NCI-H345 (cell line): ENCODE measurements around the gene RAD51B.

Experiments used
- DNase-seq: peaks from one replicate; lab custom pipeline; 2025; lab: John Stamatoyannopoulos, UW

The RAD51B gene

DNA sequence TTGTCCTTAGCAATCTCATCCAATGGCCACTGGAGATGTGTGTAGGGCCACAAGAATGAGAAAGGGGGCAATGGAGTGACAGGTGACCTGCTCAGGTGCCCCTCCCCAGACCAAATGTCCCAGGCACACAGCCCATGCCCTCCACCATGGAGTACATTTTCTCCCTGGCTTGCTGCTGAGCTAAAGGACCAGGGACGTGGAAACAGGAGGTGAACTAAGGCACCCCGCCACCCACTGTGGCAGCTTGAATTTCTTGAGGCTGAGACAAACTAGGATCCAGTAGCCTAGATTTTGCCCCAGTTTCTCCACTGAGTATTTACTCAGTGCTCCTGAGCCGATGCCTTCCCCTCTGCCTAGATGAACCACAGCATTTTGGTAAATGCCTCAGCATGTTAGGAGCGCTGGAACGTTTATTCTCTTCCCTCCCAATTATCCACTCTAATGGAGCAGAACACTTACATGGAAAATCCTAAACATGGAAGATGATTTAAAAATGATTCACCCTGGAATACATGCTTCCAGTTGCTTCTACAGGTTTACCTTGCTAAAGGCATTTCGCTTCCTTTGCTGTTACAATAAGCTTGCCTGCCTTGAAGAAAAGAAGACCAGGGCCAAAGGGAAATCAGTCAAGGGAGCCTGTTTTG lies 775.3 kb downstream of the RAD51B start:
- no peak for DNase-seq

DNA sequence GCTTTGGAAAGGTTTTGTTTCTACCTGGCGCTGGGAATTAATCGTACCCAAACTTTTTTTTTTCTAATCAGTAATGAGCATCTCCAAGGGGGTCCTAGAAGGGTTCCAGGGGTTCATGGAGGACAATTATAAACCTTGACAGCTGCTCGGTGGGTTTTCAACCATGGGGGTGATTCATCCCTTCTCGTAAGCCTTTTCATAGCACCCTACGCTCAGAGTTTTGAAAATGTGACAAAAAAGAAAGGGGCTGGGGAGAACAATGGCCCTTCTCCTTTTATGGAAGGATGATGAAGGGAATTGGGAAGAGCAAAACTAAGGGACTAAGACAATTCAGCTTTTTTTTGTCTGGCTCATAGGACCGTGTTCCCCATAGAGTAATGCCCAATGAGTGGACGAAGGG lies 776.6 kb downstream of the RAD51B start:
- DNase-seq: no peak

DNA sequence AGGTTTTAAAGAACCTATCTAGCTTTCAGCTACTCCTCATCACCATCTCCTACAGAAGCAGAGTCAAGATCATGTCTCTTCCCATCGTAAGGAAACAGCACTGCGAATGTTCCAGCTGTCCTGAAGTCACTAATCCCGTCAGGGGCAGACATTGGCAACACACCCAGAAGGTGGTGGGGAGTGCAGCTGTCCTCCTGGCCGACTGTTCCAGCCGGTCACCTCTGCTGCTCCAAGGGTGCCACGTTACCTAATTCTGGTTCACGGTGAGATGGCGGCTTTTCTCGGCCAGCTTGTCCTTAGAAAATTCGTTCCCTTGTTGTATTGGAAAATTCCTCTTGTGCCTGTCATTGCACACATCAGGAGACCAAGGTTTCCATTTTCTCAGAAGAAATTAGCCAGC lies 777.1 kb downstream of the RAD51B start:
- no peak for DNase-seq

DNA sequence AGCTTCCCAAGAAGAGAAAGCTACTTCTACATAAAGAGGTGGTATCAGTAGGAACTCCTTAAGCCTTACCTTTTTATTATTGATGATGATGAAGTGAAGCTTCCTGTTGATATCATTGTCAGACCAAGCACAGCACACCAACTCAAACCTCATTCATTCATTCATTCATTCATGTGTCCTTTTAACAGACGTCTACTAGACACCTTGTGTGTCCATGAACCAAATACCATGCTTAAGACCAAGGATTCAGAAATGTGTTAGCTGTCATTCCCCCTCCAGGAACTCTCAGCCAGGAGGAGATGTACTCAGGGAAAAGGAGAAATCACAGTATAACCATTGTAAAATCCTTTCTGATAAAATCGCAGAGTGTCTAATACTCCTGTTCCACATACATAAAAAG lies 778.5 kb downstream of the RAD51B start:
- no peak for DNase-seq

DNA sequence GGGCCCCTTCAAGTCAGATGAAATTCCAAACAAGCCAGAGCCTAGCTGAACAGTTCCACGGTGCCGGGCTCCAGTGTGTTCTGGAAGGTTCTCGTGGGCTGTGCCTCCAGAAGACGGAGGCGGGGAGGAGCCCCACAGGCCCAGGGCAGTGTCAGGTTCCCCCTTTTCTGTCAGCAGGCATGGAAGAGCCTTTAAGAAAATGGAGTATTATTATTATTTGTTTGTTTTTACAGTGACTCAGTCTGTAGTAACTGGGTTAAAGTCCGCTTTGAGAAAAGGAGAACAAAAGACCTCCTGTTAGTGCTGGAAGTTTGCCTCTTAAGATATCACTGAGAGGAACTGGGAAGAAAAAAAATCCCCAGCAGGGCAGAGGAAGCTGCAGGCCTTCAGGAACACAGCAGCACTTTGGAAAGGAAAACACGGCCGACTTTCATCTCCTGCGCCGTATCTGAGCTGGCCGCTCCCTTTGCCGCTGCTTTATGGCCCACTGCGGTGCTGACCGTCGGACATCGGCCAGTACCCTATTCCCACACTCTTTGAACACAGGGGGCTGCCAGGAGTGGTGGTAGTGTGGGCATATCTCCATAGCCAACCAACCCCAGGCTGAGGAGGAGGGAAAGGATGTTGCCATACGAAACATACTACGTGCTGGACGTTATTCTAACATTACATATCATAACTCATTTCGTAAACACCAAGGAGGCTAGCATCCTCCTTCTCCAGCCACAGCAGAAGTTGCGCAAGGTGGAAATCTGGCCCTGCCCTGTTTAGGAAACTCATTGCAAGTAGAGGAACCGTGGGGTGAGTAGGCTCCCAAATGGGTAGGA lies 779.3 kb downstream of the RAD51B start:
- DNase-seq: no peak

DNA sequence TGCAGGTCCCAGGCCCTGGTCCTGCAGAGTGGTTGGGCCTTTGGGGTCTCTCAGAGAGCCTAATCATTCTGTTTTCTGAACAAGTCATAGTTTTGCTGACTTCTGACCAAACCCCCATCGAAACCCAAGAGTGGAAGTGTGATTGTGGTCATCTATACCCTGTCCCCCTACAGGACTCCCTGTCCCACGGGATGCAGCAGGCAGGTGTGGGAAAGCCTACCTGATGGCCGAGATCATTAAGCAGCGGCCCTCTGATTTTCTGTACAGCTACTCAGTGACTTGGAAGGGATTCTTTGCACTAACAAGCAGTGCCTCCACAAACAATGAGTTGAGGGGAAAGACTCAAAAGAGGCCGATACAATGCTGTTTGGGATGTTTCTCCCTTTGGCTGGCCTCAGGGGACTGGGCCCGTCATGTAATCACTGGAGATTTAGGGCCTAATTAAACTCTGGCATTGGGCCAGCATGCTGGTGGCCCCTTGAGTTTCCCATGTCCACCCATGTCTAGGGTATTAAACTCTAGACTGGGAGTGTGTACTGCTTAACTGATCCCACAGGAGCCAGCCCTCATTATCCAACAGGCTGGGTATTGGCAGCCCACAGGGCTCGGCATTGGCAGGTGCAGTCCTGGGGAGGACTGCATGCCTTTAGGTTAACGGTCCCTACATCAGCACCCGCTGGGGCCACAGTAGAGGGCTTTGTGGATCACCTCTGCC lies 780.5 kb downstream of the RAD51B start:
- DNase-seq: no peak

DNA sequence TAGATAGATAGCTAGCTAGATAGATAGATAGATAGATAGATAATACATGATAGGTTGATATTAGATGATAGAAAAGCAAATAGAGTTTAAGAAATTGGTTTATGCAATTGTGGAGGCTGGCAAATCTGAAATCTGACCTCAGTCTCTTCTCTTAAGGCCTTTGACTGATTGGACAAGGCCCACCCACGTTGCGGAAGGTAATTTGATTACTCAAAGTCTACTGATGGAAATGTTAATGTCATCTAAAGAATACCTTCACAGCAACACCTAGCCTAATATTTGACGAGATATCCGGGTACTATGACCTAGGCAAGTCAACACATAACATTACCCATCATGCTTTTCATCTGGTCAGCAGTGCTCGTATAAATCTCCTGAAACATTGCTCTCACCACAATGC lies 782.9 kb downstream of the RAD51B start:
- DNase-seq: no peak

DNA sequence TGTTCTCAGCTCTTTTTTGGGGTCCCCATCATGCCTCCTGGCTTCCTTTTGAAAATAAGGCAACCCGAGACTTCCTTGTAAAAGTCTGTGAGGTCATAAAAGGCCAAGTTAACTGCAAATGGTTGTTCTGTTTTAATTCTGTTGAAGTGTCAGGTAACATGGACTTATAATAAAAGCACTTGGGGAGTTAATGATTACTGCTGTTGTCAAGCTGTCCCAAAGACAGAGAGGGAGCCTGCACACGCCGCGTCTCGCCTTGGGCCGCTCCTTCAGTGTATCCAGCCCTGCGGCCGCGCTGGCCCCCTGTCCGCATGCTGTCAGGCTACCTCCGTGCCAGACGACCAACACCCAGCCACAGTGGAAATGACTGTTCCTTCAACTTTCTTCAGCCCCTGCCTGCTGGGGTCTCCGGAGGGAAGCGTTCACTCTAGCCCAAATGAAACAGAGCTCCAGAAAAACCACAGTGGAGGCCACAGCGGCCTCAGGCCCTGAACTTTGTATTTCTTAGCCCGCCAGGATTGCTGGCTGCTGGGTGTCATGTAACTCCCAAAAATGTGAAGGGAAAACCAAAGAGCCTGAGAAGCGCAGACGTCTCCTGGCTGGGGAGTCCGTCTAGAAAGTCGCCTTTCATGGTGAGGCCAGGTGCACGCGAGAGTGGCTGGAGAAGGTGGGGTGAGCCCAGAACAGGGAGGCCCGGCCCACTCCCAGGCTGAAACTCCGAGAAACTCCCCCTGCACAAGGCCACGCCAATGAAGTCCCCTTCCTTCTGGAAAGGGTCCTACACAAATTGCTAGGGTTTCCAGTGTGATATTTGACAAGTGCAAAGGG lies 784.2 kb downstream of the RAD51B start:
- DNase-seq: no peak

DNA sequence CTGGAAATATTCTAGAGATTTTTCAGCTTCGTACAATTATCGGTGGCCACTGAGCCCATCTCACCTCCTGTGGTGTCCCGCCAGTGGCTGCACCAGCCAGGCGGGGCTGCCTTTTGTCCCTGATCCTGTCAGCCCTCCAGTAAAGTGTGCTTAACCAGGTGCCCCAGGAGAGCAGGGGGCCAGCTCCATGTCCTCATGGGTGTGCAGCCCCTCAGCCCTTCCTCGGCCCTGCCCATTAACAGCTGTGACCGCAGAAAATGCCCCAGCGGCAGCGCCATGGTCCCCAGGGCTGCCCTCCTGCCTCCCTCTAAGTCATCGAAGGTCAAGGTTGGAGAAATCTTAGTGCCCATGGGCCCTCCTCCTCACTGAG lies 784.8 kb downstream of the RAD51B start:
- no peak for DNase-seq

DNA sequence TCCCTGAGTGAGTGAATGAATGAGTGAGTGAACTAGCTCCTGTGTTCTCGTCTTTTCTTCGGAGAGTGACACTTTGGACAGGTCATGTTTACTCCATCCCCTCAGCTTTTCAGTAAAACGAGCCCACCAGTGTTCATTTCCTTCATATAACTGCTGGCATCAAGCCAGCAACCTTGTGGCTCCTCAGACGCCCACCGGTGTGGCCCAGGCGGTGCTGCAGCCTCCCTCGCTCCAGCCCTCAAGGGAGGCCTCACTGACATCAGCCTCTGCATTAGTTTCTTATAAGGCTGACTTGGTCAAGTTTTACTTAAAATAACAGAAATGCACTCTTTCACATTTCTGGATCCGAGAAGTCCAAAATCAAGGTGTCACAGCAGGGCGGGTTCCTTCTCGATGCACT lies 785.2 kb downstream of the RAD51B start:
- DNase-seq: no peak

DNA sequence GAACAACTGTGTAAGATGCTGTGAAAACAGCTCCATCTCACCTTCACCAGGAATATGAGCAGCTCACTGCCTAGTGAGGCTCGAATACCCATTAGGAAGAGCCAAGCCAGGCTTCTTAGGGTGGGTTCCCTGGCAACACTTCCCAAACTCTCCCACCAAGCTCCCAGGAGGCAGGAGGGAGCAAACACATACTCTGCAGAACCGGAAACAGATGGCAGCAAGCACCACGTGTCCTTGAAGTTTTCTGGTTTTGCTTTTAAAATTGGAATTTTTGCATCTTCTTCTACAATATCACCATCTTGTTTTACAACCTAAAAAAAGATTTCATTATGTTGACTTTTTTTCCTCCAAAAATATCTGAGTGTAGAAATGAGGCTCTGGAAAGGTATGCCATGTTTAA lies 786.6 kb downstream of the RAD51B start:
- no peak for DNase-seq

DNA sequence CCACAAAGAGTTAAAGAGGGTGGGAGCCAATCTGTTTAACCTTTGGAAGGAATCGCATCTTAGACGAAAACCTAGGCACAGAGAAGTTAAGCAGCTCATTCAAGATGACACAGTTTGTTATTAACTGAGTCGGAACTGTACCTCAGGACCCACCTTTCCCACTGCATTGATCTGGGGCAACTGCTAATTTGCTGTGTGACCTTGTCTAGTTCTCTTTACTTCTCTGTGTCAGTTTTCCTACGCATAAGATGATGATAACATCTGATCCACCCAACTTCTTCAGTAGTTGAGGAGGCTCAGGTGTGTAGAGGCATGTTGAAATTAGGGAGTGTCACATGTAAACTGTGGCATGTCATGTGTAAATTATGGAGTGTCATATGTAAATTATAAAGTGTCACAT lies 787.1 kb downstream of the RAD51B start:
- DNase-seq: no peak

DNA sequence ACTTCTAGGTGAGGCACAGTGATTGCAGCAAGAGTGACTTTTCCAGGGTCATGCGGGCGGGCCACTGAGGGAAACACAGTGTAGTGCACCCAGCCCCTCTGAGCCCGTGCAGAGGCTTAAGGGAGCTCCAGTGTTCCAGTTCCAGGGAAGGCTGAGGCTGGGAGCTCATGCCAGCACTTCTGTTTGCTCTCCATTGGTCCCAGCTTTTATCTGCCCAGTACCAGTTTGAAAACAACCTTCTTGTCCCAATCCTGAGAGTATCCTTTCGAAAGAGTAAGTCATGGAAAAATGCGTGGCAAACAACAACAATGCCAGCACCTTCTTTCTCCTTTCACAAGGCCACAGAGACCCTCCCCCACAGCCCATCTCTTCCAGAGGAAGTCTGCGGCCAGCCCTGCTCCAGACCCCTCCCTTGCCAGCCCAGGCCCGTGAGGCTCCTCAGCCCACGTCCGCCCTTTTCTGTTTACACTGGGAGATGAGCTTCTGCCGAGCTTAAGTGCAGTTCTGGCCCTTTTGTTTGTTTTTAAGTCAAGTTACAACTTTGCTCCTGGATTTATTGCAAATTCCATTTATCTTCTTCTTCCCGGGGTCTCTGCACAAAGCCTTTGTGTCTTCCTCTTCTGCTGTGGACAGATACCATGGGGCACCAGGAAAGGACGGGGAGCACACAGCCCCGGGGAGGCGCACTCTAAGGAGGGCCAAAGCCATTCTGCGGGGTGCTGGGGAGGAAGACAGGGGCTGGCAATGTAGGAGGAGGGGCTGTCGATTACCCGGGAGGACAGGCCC lies 787.7 kb downstream of the RAD51B start:
- no peak for DNase-seq

DNA sequence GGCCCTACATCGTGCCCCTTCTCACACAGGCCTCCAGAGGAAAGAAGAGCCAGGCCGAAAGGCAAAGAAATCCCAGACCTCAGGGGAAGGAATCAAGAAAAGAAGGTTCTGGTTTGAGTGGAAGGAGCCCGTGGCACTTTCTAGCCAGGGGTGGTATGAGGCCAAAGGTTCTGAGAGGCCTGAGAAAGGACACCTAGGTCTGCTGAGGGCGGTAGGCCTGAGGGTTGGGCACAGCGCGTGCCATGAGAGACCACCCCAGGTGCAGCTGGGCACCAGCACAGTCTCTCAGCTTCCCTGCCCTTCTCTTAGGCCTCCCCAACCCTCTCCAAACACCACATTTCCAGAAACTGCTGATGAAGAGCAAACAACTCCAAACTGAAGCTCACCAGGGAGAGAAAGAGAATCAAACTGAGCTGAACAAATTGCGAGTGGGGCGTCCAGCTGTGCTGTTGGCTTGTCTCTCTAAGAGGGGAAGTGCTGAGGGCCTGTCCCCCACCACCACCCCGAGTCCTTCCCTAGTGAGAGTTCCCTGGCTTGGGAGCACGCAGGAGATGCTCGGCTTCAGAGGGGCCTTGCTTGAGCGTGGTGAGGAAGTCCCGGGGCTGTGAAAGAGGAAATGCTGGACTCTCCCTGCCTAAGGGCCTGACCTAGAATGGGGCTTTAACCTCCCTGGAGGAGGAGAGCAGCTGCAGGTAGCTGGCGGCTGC lies 788.4 kb downstream of the RAD51B start:
- DNase-seq: peak; percentile 75

DNA sequence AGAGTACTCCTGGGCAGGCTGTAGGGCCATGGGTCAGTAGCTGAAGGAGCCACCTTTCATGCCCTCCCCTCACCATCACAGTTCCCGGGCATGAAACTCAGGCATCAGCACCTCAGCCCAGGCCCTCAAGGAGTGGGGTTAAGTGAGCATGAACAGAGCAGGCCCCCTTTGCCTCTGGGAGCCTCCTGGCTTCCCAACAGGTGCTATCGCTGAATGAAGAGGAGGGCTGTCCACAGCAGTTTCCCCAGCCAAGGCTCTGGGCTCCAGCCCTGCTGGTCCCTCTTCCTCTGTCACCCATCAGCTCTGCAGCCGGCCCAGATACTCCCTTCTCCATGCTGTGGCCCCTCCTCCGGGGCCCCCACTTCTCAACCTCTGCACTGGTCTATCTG lies 789.0 kb downstream of the RAD51B start:
- no peak for DNase-seq

DNA sequence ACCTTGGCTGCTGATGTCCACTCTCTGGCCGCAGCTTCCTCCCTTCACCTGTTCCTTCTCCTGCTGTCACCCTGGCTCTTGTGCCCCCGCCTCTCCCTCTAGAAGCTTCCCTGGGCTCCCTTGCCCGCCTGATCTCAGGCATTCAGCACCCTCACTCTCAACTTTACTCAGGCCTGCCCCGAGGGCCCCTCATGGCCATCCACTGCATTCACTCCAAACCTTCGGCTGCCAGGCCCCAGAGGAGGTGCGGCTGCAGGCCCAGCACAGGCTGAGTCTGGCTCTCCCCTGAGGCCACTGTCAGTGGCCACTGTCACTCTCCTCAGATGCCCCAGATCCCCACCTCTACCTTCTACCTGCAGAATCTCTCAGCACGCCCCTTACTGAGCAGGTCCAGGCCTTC lies 789.4 kb downstream of the RAD51B start:
- DNase-seq: no peak

DNA sequence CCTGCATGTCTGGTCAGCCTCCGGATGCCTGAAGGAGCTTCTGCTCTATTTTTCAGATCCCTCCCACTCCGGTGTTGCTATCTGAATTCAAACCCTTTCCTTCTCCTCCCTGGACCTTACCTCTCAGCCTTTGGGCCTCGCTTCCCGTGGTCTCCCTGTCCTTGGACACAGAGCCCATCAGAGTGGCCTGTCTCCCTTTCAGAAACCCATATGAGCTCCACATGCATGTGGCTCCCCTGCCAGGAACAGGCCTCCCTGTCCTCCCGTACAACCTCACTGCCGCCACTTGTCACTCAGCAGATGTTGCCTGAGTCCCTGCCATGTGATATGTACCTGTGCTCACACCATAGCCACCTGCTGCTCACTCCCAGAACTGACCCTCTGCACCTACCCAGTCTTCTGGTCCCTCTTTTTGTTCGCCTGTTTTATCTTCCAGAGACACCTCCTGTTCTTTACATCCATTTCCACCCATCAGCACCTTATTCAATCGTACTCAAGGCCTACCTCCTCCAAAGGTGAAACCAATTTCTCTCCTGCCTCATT lies 790.7 kb downstream of the RAD51B start:
- no peak for DNase-seq

DNA sequence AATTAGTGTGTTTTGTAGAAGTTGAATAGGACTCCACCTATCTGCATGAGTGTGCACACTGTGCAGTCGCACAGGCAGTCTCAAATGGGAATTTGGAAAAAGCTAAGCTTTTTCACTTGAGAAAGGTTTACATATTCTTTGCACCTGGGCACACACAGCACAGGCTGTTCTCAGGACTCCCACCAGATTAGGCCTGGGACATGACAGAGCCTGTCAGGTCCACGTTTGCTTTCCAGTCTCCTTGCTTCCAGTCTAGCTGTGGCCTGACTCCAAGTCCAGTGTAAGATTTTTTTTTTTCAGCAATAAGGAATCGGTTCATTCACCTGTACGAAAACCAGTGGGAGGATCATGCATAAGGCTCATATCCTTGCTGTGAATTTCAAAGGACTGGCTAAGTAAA lies 792.0 kb downstream of the RAD51B start:
- no peak for DNase-seq

DNA sequence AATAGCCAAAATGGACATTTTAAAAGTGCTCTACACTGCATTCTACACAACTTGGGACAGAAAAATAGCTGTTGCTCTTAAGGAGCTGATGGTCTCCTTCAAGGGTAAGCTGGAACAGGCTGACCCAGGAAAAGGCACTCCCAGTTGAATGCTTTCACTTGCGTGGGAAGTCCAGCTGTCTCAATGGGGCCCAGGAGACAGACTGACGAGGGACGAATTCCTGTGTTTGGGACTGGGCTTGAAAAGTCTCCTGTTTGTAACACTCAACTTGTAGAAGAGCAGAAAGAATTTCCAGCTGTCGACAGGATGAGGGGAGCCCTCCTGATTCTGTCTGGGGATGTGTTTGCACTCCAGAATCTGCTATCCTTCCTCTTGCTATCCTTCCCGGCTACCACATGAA lies 792.5 kb downstream of the RAD51B start:
- no peak for DNase-seq

DNA sequence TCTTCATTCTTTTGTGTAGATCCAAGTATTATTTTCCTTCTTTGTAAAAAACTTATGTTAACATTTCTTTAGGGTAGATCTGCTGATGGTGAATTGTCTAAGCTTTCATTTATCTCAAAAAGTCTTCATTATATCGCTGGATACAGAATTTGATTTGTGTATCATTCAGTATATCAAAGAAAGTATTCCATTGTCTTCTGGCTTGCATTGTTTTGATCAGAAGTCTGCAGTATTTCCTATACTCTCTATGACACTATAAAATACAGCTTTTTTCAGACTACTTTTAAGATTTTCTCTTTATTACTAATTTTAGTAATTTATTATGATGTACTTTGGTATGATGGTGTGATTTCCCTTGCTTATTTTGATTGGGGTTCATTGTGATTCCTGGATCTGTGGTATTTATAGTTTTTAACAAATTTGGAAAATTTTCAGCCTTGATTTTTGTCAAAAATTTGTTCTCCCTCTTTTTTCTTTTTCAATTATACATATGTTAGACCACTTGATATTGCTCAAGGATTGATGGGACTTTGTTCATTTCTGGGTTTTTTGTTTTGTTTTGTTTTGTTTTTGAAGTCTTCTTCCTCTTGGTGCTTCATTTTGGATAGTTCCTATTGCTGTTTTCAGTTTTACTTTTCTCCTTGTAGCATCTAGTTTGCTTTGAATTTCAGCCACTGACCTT lies 796.8 kb downstream of the RAD51B start:
- no peak for DNase-seq
